GM12874 (cell line): Measurements from ENCODE around the gene GNMT.

ENCODE experiments used
- TF ChIP-seq, protein P1 (sequence below): IDR thresholded peaks from 2 replicates; pipeline ENCODE4 v1.5.1; 2011; ENCODE audit warnings: low read depth, mild to moderate bottlenecking, control low read depth, low read length, moderate library complexity; ENCODE audit not compliant: insufficient read depth

Gene GNMT

GRCh38 chr6:42970871-42971612 lies 10.5 kb downstream of the GNMT start:
- TF ChIP-seq, protein P1, sequence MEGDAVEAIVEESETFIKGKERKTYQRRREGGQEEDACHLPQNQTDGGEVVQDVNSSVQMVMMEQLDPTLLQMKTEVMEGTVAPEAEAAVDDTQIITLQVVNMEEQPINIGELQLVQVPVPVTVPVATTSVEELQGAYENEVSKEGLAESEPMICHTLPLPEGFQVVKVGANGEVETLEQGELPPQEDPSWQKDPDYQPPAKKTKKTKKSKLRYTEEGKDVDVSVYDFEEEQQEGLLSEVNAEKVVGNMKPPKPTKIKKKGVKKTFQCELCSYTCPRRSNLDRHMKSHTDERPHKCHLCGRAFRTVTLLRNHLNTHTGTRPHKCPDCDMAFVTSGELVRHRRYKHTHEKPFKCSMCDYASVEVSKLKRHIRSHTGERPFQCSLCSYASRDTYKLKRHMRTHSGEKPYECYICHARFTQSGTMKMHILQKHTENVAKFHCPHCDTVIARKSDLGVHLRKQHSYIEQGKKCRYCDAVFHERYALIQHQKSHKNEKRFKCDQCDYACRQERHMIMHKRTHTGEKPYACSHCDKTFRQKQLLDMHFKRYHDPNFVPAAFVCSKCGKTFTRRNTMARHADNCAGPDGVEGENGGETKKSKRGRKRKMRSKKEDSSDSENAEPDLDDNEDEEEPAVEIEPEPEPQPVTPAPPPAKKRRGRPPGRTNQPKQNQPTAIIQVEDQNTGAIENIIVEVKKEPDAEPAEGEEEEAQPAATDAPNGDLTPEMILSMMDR: no peak

DNA sequence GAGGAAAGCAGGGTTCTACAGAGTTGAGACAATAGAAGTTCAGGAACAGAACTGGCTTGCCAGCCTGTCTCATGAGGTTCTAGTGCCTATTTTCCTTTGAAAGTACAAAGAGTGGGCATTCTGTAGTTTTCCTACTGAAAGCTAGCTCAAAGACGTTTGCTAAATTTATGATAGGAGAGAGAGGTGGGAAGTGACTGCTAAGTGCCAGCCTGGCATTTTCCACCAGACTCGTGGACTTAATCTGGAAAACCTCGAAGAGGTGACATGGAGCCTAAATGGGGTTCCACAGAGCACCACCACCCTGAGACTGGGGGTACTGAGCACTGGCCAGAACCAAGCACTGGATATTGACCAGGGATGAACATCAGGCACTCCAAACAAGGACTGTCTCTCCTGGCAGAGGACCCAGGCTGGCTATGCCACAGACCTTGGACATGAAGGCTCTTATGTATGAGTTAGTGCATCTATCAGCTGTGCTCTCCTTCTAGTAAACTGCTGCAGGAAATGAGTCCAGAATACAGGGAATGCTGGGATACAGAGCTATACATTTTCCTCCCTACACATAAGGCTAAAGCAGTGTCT lies 11.3 kb downstream of the GNMT start:
- TF ChIP-seq, protein P1: no peak

DNA sequence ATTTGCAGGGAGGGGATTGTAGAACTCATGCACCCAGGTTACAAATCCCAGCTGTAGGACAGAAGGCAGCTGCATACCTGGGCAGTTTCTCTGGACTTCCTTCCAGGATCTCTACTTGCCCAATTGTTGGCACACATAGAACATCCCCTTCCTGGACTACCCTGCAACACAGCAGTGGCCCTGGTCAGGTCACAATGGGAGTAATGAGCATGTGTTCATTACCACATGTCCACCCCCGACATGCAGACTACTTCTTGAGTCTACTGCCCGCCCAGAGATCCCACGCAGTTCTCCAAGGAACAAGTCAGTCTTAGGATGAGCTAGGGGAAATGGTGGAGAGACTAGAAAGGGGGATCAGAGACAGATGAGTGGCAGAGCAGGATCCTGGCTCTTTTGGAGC lies 13.4 kb downstream of the GNMT start:
- TF ChIP-seq, protein P1: no peak

- TF ChIP-seq, protein P1: no peak
Measured at GRCh38 chr6:42974919-42975505, 14.5 kb downstream of the GNMT start.

DNA sequence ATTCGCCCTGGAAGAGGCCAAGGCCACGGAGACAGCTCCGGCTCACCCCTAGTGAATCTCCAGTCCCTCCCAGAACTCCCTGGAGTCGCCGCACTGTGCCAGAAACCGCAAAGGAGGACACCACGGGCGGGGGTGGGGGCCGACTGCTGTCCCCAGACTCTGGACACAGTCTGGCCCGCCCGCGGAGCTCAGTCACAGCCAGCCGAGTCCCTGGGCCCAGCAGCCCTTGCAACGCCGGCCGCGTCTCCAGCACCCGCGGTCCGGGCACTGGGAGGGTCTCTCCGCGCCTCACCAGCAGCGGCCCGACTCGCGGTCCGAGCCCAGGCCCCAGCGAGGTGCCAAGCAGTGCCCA lies 17.9 kb downstream of the GNMT start:
- TF ChIP-seq, protein P1: no peak

DNA sequence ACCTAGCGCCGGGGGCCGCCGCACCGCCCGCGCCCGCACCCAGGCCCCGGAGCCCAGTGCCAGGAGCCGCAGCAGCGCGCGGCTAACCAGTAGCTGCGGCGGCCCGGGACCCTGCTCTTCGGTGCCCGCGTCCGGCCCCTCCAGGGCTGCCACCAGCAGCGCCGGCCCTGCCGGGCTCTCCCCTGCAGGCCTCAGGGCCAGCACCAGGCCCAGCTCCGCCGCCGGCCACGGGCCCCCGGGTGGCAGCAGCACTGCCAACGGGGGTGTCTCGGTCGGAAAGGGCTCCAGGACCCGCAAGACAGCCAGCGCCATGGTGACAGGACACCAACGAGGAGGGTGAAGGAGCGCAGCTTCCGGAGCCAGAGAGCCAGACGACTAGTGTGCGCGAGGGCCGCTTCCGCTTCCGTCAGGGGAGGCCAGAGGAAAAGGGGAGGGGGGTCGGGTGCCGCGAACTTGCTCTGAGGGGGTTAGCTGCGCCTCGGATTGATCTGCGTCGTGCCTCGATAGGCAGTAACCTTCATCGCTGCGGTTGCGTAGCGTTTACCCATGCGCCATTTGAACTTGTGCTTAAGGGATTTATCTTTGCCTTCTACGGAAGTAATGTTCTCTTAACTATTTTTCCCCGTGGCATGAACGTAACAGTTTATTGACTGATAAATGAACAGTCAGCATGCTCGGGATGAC lies 18.4 kb downstream of the GNMT start, which contains the start of gene PEX6:
Gene PEX6, minus strand, starts transcription at position 343 of the 684 bp plus-strand sequence. Its CDS starts 31 bp downstream, at position 312.
- TF ChIP-seq, protein P1: no peak

DNA sequence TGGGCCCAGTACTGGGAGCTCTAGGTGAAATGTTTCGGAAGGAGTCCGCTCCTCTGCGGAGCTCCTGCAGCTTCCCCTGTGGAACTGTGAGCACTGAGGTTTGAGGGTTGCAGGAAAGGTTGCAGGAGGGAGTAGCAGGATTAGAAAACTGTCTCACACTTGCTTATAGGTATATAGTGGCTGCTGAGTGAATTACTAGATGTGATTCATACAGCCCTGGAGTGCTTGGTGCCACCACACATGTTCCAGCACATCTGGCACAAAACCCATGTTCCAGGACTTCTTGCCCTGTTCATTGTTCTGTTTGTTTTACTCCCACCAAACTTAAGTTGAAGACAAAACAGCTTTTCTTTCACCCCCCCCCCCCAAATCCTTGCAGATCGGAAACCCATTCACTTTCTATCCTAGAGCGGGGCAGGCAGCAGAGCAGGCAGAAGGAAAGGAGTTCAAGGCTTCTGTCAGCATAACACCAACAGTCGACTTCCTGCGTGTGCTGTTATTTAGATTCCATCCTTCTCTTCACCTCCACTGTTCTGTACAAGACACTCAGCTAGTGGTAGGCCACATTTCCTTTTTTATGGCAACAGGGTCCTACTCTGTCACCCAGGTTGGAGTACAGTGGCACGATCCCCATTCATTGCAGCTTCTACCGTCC lies 19.1 kb downstream of the GNMT start:
- TF ChIP-seq, protein P1: no peak
